Measurements from ENCODE around the gene CSF3R. TPM values are rescaled to one million over a fixed set of nuclear protein-coding genes. Genes with fewer than 3 reads are reported as not detected.

The CSF3R gene
- total RNA-seq, 2 experiments from 2014 or later, result not detected

- peak overlapping the region; percentile 77 for H2AFZ ChIP-seq (ENCODE audit: low read length)
- ChIA-PET CTCF (ENCODE audit: unreplicated experiment) (interaction anchor here (0.6 to 1.0 kb wide), 3 partner anchors 10 to 739 kb away, joined by 3 read pairs; no protein-coding TSS in a partner anchor), POLR2A (interaction anchor here (0.6 to 1.3 kb wide), 6 partner anchors 12 to 985 kb away, joined by 3 to 7 read pairs (median 3); no protein-coding TSS in a partner anchor)
- peak overlapping the region; percentile 51 for H3K27ac ChIP-seq (ENCODE audit: low read depth, low read length, poor library complexity, severe bottlenecking)
- H3K4me2 ChIP-seq (ENCODE audit: low read length), result peak overlapping the region; percentile 72
- no peaks in the 10 kb centered on the region for H4K20me1 ChIP-seq (ENCODE audit: insufficient read depth, low read length)
- no peak for TF ChIP-seq EZH2phosphoT487 (IDR thresholded peaks at IDR 0.05; ENCODE audit: borderline replicate concordance, low read depth, low read length)
- TF ChIP-seq, protein P1, sequence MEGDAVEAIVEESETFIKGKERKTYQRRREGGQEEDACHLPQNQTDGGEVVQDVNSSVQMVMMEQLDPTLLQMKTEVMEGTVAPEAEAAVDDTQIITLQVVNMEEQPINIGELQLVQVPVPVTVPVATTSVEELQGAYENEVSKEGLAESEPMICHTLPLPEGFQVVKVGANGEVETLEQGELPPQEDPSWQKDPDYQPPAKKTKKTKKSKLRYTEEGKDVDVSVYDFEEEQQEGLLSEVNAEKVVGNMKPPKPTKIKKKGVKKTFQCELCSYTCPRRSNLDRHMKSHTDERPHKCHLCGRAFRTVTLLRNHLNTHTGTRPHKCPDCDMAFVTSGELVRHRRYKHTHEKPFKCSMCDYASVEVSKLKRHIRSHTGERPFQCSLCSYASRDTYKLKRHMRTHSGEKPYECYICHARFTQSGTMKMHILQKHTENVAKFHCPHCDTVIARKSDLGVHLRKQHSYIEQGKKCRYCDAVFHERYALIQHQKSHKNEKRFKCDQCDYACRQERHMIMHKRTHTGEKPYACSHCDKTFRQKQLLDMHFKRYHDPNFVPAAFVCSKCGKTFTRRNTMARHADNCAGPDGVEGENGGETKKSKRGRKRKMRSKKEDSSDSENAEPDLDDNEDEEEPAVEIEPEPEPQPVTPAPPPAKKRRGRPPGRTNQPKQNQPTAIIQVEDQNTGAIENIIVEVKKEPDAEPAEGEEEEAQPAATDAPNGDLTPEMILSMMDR (conservative IDR thresholded peaks at IDR 0.05; ENCODE audit: low read length), result no peak
- intact Hi-C loops (cut with micrococcal nuclease; ENCODE audit: unreplicated experiment), result no loop called here
- H3K9me2 ChIP-seq (ENCODE audit: insufficient read depth, low read length), result no peaks in the 10 kb centered on the region
- no peaks in the 10 kb centered on the region for H3K9me3 ChIP-seq (ENCODE audit: low read length)
- no TSS peak for BruUV-seq (replicated peaks)
- peaks cover 26% of the 10 kb centered on the region for H3K4me1 ChIP-seq (ENCODE audit: insufficient read depth, low read length, poor library complexity, severe bottlenecking)
- peak overlapping the region; percentile 43 for H3K4me3 ChIP-seq (ENCODE audit: low read depth, low read length, poor library complexity, severe bottlenecking)
- no peaks in the 10 kb centered on the region for H3K36me3 ChIP-seq (ENCODE audit: insufficient read depth, low read length)
- no peaks in the 10 kb centered on the region for H3K79me2 ChIP-seq (ENCODE audit: insufficient read depth, low read depth, low read length)
- peak; percentile 62 for DNase-seq (ENCODE audit: low spot score)
Measured at GRCh38 chr1:36486439-36487335, 4.0 kb upstream of the CSF3R start.

DNA sequence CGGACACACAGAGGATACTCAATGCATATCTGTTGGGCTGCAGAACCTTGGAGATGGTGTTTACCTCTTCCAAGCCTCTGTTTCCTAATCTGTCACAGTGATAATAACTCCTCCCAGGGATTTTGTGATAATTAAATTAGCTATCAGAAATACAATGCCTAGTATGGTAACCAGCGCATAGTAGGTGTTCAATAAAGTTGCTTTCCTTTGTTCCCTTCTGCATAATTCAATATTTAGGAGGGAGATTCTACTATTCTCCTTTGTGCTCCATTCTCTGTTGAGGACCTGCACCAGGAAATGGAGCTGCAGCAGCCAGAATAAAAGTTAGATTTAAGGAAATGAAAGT lies 3.4 kb upstream of the CSF3R start:
- H3K4me2 ChIP-seq (ENCODE audit: low read length), result peak overlapping the region; percentile 72
- H3K79me2 ChIP-seq (ENCODE audit: insufficient read depth, low read depth, low read length), result no peaks in the 10 kb centered on the region
- DNase-seq (ENCODE audit: low spot score), result no peak
- H4K20me1 ChIP-seq (ENCODE audit: insufficient read depth, low read length), result no peaks in the 10 kb centered on the region
- peak overlapping the region; percentile 77; the same call in 1 of the 2 replicates for H2AFZ ChIP-seq (ENCODE audit: low read length)
- H3K9me2 ChIP-seq (ENCODE audit: insufficient read depth, low read length), result no peaks in the 10 kb centered on the region
- intact Hi-C loops (cut with micrococcal nuclease; ENCODE audit: unreplicated experiment), result no loop called here
- no peak overlapping the region for H3K4me3 ChIP-seq (ENCODE audit: low read depth, low read length, poor library complexity, severe bottlenecking)
- CTCF ChIA-PET (ENCODE audit: unreplicated experiment), result interaction anchor here (0.8 to 1.0 kb wide), 2 partner anchors 9 to 12 kb away, joined by 3 read pairs; no protein-coding TSS in a partner anchor
- no peak for TF ChIP-seq EZH2phosphoT487 (IDR thresholded peaks at IDR 0.05; ENCODE audit: borderline replicate concordance, low read depth, low read length)
- TF ChIP-seq, protein P1 (conservative IDR thresholded peaks at IDR 0.05; ENCODE audit: low read length), result no peak
- BruUV-seq (replicated peaks), result no TSS peak
- peaks cover 26% of the 10 kb centered on the region for H3K4me1 ChIP-seq (ENCODE audit: insufficient read depth, low read length, poor library complexity, severe bottlenecking)
- no peaks in the 10 kb centered on the region for H3K36me3 ChIP-seq (ENCODE audit: insufficient read depth, low read length)
- POLR2A ChIA-PET, result interaction anchor here (0.6 to 1.3 kb wide), 3 partner anchors 15 to 620 kb away, joined by 3 to 5 read pairs (median 3); no protein-coding TSS in a partner anchor
- H3K9me3 ChIP-seq (ENCODE audit: low read length), result no peaks in the 10 kb centered on the region
- H3K27ac ChIP-seq (ENCODE audit: low read depth, low read length, poor library complexity, severe bottlenecking), result peak overlapping the region; percentile 51

GRCh38 chr1:36484099-36484498 lies 1.4 kb upstream of the CSF3R start:
- CTCF ChIA-PET (ENCODE audit: unreplicated experiment), result no interaction called here
- TF ChIP-seq, protein P1 (conservative IDR thresholded peaks at IDR 0.05; ENCODE audit: low read length), result no peak
- TF ChIP-seq EZH2phosphoT487 (IDR thresholded peaks at IDR 0.05; ENCODE audit: borderline replicate concordance, low read depth, low read length), result no peak
- BruUV-seq (replicated peaks), result no TSS peak
- DNase-seq (ENCODE audit: low spot score), result no peak
- Histone ChIP-seq H3K9me2 (ENCODE audit: insufficient read depth, low read length) (no peaks in the 10 kb centered on the region), H3K36me3 (ENCODE audit: insufficient read depth, low read length) (no peaks in the 10 kb centered on the region), H3K27ac (ENCODE audit: low read depth, low read length, poor library complexity, severe bottlenecking) (no peak overlapping the region), H3K9me3 (ENCODE audit: low read length) (no peaks in the 10 kb centered on the region), H3K4me1 (ENCODE audit: insufficient read depth, low read length, poor library complexity, severe bottlenecking) (peaks cover 24% of the 10 kb centered on the region), H2AFZ (ENCODE audit: low read length) (no peak overlapping the region), H3K4me3 (ENCODE audit: low read depth, low read length, poor library complexity, severe bottlenecking) (no peak overlapping the region), H3K4me2 (ENCODE audit: low read length) (no peak overlapping the region), H4K20me1 (ENCODE audit: insufficient read depth, low read length) (no peaks in the 10 kb centered on the region), H3K79me2 (ENCODE audit: insufficient read depth, low read depth, low read length) (no peaks in the 10 kb centered on the region)
- intact Hi-C loops (cut with micrococcal nuclease; ENCODE audit: unreplicated experiment), result no loop called here
- POLR2A ChIA-PET, result no interaction called here

Data from OCI-LY7 (cell line).